Measurements from ENCODE around the gene CNTNAP2. TPM values are rescaled to one million over a fixed set of nuclear protein-coding genes. Genes with fewer than 3 reads are reported as not detected.

Gene CNTNAP2
- total RNA-seq, 2 experiments from 2014 or later = 0.28 TPM; not detected in 1

DNA sequence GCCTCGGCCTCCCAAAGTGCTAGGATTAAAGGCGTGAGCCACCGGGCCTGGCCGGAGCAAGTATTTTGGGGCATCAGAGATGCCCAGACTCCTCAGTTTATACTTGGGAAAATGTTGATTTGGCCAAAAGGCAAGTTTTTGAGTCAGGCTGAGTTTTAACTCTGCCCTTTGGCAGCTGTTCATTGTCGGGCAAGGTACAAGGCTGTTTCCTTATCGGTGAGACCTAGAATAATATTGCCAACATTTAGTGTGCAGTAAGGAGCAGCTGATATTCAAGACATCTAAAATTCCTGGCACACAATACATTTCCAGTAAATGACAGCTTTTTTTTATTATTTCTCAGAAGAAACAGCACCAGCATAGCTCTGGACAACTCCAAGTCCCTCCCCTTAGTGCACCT, 2326.3 kb downstream of the CNTNAP2 start:
- TF ChIP-seq EZH2phosphoT487 (IDR thresholded peaks at IDR 0.05; ENCODE audit: borderline replicate concordance, low read depth, low read length) = no peak
- TF ChIP-seq, protein P1, sequence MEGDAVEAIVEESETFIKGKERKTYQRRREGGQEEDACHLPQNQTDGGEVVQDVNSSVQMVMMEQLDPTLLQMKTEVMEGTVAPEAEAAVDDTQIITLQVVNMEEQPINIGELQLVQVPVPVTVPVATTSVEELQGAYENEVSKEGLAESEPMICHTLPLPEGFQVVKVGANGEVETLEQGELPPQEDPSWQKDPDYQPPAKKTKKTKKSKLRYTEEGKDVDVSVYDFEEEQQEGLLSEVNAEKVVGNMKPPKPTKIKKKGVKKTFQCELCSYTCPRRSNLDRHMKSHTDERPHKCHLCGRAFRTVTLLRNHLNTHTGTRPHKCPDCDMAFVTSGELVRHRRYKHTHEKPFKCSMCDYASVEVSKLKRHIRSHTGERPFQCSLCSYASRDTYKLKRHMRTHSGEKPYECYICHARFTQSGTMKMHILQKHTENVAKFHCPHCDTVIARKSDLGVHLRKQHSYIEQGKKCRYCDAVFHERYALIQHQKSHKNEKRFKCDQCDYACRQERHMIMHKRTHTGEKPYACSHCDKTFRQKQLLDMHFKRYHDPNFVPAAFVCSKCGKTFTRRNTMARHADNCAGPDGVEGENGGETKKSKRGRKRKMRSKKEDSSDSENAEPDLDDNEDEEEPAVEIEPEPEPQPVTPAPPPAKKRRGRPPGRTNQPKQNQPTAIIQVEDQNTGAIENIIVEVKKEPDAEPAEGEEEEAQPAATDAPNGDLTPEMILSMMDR (conservative IDR thresholded peaks at IDR 0.05; ENCODE audit: low read length) = no peak
- CTCF ChIA-PET (ENCODE audit: unreplicated experiment) = no interaction called here
- no peak overlapping the region for H2AFZ ChIP-seq (ENCODE audit: low read length)

GRCh38 chr7:148445260-148446044, 2328.9 kb downstream of the CNTNAP2 start:
- POLR2A ChIA-PET = no interaction called here
- H3K4me3 ChIP-seq (ENCODE audit: low read depth, low read length, poor library complexity, severe bottlenecking) = no peak overlapping the region
- intact Hi-C loops (cut with micrococcal nuclease; ENCODE audit: unreplicated experiment) = no loop called here

More for the DNA sequence above, 2326.3 kb downstream of the CNTNAP2 start:
- Histone ChIP-seq H3K36me3 (ENCODE audit: insufficient read depth, low read length) (no peaks in the 10 kb centered on the region), H3K27ac (ENCODE audit: low read depth, low read length, poor library complexity, severe bottlenecking) (no peak overlapping the region), H3K4me1 (ENCODE audit: insufficient read depth, low read length, poor library complexity, severe bottlenecking) (no peaks in the 10 kb centered on the region), H3K79me2 (ENCODE audit: insufficient read depth, low read depth, low read length) (no peaks in the 10 kb centered on the region), H3K4me2 (ENCODE audit: low read length) (no peak overlapping the region), H3K9me3 (ENCODE audit: low read length) (no peaks in the 10 kb centered on the region), H3K9me2 (ENCODE audit: insufficient read depth, low read length) (no peaks in the 10 kb centered on the region), H3K4me3 (ENCODE audit: low read depth, low read length, poor library complexity, severe bottlenecking) (no peak overlapping the region), H4K20me1 (ENCODE audit: insufficient read depth, low read length) (no peaks in the 10 kb centered on the region)
- no peak for DNase-seq (ENCODE audit: low spot score)
- intact Hi-C loops (cut with micrococcal nuclease; ENCODE audit: unreplicated experiment) = no loop called here
- BruUV-seq (replicated peaks) = no TSS peak
- POLR2A ChIA-PET = no interaction called here

More at GRCh38 chr7:148445260-148446044, 2328.9 kb downstream of the CNTNAP2 start:
- no TSS peak for BruUV-seq (replicated peaks)
- H3K9me2 ChIP-seq (ENCODE audit: insufficient read depth, low read length) = no peaks in the 10 kb centered on the region
- H3K4me2 ChIP-seq (ENCODE audit: low read length) = no peak overlapping the region
- H2AFZ ChIP-seq (ENCODE audit: low read length) = no peak overlapping the region
- no peak overlapping the region for H3K27ac ChIP-seq (ENCODE audit: low read depth, low read length, poor library complexity, severe bottlenecking)
- CTCF ChIA-PET (ENCODE audit: unreplicated experiment) = no interaction called here
- H3K9me3 ChIP-seq (ENCODE audit: low read length) = no peaks in the 10 kb centered on the region
- no peaks in the 10 kb centered on the region for H3K36me3 ChIP-seq (ENCODE audit: insufficient read depth, low read length)
- no peaks in the 10 kb centered on the region for H3K79me2 ChIP-seq (ENCODE audit: insufficient read depth, low read depth, low read length)
- TF ChIP-seq, protein P1 (conservative IDR thresholded peaks at IDR 0.05; ENCODE audit: low read length) = no peak
- TF ChIP-seq EZH2phosphoT487 (IDR thresholded peaks at IDR 0.05; ENCODE audit: borderline replicate concordance, low read depth, low read length) = no peak
- H4K20me1 ChIP-seq (ENCODE audit: insufficient read depth, low read length) = no peaks in the 10 kb centered on the region
- no peak for DNase-seq (ENCODE audit: low spot score)
- no peaks in the 10 kb centered on the region for H3K4me1 ChIP-seq (ENCODE audit: insufficient read depth, low read length, poor library complexity, severe bottlenecking)
